ENCODE measurements around the gene RASA3. TPM values are rescaled to one million over a fixed set of nuclear protein-coding genes. Genes with fewer than 3 reads are reported as not detected.

RASA3 gene
- total RNA-seq, 1 donor from 2014 or later, result 44.8 TPM

GRCh38 chr13:113971471-113972231 is 160.8 kb downstream of the RASA3 start:
- Mint-ChIP-seq H3K9me3 (ENCODE audit: unreplicated experiment) (no peaks in the 10 kb centered on the region), H3K27me3 (ENCODE audit: unreplicated experiment) (no peaks in the 10 kb centered on the region), H3K4me3 (ENCODE audit: unreplicated experiment) (no peak overlapping the region), H3K4me1 (ENCODE audit: unreplicated experiment) (peaks cover 1% of the 10 kb centered on the region), H3K36me3 (ENCODE audit: unreplicated experiment) (peaks cover 19% of the 10 kb centered on the region), H3K27ac (ENCODE audit: unreplicated experiment) (no peak overlapping the region)
- DNase-seq (ENCODE audit: extremely low spot score, unreplicated experiment), result no peak
- TF ChIP-seq CTCF (IDR thresholded peaks at IDR 0.05), result no peak

GRCh38 chr13:113970810-113971470 is 161.5 kb downstream of the RASA3 start:
- no peaks in the 10 kb centered on the region for H3K27me3 Mint-ChIP-seq (ENCODE audit: unreplicated experiment)
- H3K4me1 Mint-ChIP-seq (ENCODE audit: unreplicated experiment), result no peaks in the 10 kb centered on the region
- no peak overlapping the region for H3K4me3 Mint-ChIP-seq (ENCODE audit: unreplicated experiment)
- no peak for DNase-seq (ENCODE audit: extremely low spot score, unreplicated experiment)
- no peak overlapping the region for H3K27ac Mint-ChIP-seq (ENCODE audit: unreplicated experiment)
- TF ChIP-seq CTCF (IDR thresholded peaks at IDR 0.05), result no peak
- H3K36me3 Mint-ChIP-seq (ENCODE audit: unreplicated experiment), result peaks cover 19% of the 10 kb centered on the region
- no peaks in the 10 kb centered on the region for H3K9me3 Mint-ChIP-seq (ENCODE audit: unreplicated experiment)

GRCh38 chr13:113969973-113970611 is 162.3 kb downstream of the RASA3 start:
- no peaks in the 10 kb centered on the region for H3K9me3 Mint-ChIP-seq (ENCODE audit: unreplicated experiment)
- H3K4me3 Mint-ChIP-seq (ENCODE audit: unreplicated experiment), result no peak overlapping the region
- no peaks in the 10 kb centered on the region for H3K4me1 Mint-ChIP-seq (ENCODE audit: unreplicated experiment)
- no peak for TF ChIP-seq CTCF (IDR thresholded peaks at IDR 0.05)
- peaks cover 15% of the 10 kb centered on the region for H3K36me3 Mint-ChIP-seq (ENCODE audit: unreplicated experiment)
- no peaks in the 10 kb centered on the region for H3K27me3 Mint-ChIP-seq (ENCODE audit: unreplicated experiment)
- no peak overlapping the region for H3K27ac Mint-ChIP-seq (ENCODE audit: unreplicated experiment)
- DNase-seq (ENCODE audit: extremely low spot score, unreplicated experiment), result no peak

DNA sequence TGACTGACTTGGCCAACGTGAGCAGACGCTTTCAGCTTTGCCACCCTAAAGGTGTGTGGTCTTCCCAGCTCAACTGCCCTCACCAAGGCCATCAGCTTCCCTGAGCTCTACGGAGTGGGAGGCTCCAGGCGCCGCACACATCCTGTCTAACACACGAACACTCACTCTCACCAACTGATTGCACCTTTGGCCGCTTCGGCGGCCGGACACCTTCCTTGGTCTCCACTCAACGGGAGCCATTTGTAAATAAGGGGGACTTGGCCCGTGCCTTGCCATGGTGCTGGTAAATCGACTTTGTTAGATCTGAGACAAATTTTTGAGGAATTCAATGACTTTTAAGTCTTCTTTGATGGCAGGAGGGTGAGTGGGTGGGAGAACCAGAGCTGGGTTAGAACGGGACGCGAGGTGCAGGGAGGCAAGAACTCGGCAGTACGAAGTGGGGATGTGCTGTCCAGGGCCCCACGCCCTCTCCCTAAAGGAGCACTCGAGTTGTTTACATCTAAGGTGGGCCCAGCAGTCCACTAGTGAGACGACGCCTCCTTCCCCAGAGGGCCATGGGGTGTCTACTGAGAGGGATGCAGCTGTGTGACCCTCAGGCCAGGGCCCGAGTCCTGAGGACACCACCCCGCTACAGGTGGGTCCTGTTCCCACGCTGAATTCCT is 163.0 kb downstream of the RASA3 start:
- Mint-ChIP-seq H3K27me3 (ENCODE audit: unreplicated experiment) (no peaks in the 10 kb centered on the region), H3K4me3 (ENCODE audit: unreplicated experiment) (no peak overlapping the region), H3K36me3 (ENCODE audit: unreplicated experiment) (peaks cover 15% of the 10 kb centered on the region), H3K27ac (ENCODE audit: unreplicated experiment) (no peak overlapping the region), H3K4me1 (ENCODE audit: unreplicated experiment) (no peaks in the 10 kb centered on the region), H3K9me3 (ENCODE audit: unreplicated experiment) (no peaks in the 10 kb centered on the region)
- no peak for TF ChIP-seq CTCF (IDR thresholded peaks at IDR 0.05)
- no peak for DNase-seq (ENCODE audit: extremely low spot score, unreplicated experiment)
